ENCODE measurements around the gene LRRC26. TPM values are rescaled to one million over a fixed set of nuclear protein-coding genes. Genes with fewer than 3 reads are reported as not detected.

Gene LRRC26
- total RNA-seq, 1 donor from 2014 or later, result 0.26 TPM

- Histone ChIP-seq H3K36me3 (ENCODE audit: control insufficient read depth, insufficient read depth, low read length) (peaks cover 39% of the 10 kb centered on the region), H3K4me3 (ENCODE audit: low read depth, low read length) (peak overlapping the region; percentile 55), H3K27me3 (ENCODE audit: control insufficient read depth, insufficient read depth, low read length) (no peaks in the 10 kb centered on the region)
- FAIRE-seq (peak; percentile 86), DNase-seq (ENCODE audit: low read depth) (no peak)
- TF ChIP-seq, protein P1, sequence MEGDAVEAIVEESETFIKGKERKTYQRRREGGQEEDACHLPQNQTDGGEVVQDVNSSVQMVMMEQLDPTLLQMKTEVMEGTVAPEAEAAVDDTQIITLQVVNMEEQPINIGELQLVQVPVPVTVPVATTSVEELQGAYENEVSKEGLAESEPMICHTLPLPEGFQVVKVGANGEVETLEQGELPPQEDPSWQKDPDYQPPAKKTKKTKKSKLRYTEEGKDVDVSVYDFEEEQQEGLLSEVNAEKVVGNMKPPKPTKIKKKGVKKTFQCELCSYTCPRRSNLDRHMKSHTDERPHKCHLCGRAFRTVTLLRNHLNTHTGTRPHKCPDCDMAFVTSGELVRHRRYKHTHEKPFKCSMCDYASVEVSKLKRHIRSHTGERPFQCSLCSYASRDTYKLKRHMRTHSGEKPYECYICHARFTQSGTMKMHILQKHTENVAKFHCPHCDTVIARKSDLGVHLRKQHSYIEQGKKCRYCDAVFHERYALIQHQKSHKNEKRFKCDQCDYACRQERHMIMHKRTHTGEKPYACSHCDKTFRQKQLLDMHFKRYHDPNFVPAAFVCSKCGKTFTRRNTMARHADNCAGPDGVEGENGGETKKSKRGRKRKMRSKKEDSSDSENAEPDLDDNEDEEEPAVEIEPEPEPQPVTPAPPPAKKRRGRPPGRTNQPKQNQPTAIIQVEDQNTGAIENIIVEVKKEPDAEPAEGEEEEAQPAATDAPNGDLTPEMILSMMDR (IDR thresholded peaks at IDR 0.05; ENCODE audit: insufficient read depth, low read length, severe bottlenecking), result no peak
Measured at GRCh38 chr9:137187386-137187785, 17.5 kb upstream of the LRRC26 start.

- DNase-seq (ENCODE audit: low read depth) (no peak), FAIRE-seq (no peak)
- TF ChIP-seq, protein P1 (IDR thresholded peaks at IDR 0.05; ENCODE audit: insufficient read depth, low read length, severe bottlenecking), result no peak
- Histone ChIP-seq H3K36me3 (ENCODE audit: control insufficient read depth, insufficient read depth, low read length) (peaks cover 39% of the 10 kb centered on the region), H3K27me3 (ENCODE audit: control insufficient read depth, insufficient read depth, low read length) (no peaks in the 10 kb centered on the region), H3K4me3 (ENCODE audit: low read depth, low read length) (no peak overlapping the region)
Measured at GRCh38 chr9:137186385-137186784, 16.5 kb upstream of the LRRC26 start.

DNA sequence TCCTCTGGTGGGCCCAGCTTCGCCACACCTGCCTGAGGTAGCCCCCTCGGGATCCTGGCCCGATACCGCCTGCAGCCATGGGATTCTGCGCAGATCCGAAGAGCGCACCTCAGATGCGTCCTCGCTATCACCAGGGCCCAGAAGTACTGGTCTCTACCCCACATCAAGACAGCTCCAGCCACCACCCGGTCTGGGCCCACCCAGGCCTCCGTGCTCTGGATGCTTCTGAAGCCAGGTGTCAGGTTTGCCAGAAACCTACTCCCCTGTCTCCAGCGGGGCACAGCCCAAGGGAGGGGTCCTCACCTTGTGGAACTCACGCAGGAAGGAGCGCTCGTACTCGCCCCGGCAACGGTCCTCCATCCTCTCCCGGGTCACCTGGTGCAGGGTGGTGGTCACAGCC is 16.1 kb upstream of the LRRC26 start:
- H3K27me3 ChIP-seq (ENCODE audit: control insufficient read depth, insufficient read depth, low read length), result no peaks in the 10 kb centered on the region
- no peak for DNase-seq (ENCODE audit: low read depth)
- no peak overlapping the region for H3K4me3 ChIP-seq (ENCODE audit: low read depth, low read length)
- FAIRE-seq, result no peak
- TF ChIP-seq, protein P1 (IDR thresholded peaks at IDR 0.05; ENCODE audit: insufficient read depth, low read length, severe bottlenecking), result no peak
- H3K36me3 ChIP-seq (ENCODE audit: control insufficient read depth, insufficient read depth, low read length), result peaks cover 42% of the 10 kb centered on the region

- no peak for DNase-seq (ENCODE audit: low read depth)
- FAIRE-seq, result no peak
- Histone ChIP-seq H3K4me3 (ENCODE audit: low read depth, low read length) (no peak overlapping the region), H3K27me3 (ENCODE audit: control insufficient read depth, insufficient read depth, low read length) (no peaks in the 10 kb centered on the region), H3K36me3 (ENCODE audit: control insufficient read depth, insufficient read depth, low read length) (peaks cover 40% of the 10 kb centered on the region)
- TF ChIP-seq, protein P1 (IDR thresholded peaks at IDR 0.05; ENCODE audit: insufficient read depth, low read length, severe bottlenecking), result no peak
Measured at GRCh38 chr9:137184881-137185660, 15.2 kb upstream of the LRRC26 start.

GRCh38 chr9:137183980-137184595 is 14.2 kb upstream of the LRRC26 start:
- DNase-seq (ENCODE audit: low read depth) (no peak), FAIRE-seq (no peak)
- no peak overlapping the region for H3K4me3 ChIP-seq (ENCODE audit: low read depth, low read length)
- H3K36me3 ChIP-seq (ENCODE audit: control insufficient read depth, insufficient read depth, low read length), result peaks cover 38% of the 10 kb centered on the region
- TF ChIP-seq, protein P1 (IDR thresholded peaks at IDR 0.05; ENCODE audit: insufficient read depth, low read length, severe bottlenecking), result no peak
- H3K27me3 ChIP-seq (ENCODE audit: control insufficient read depth, insufficient read depth, low read length), result no peaks in the 10 kb centered on the region
